K562 (cell line): ENCODE results near the gene GABRB1. TPM values are rescaled to one million over a fixed set of nuclear protein-coding genes. Genes with fewer than 3 reads are reported as not detected.

Experiments used
- ATAC-seq: fragments of 200-7000 bp; cut with Tn5 transposase; 3 replicates; pipeline ENCODE4 v1.9.1; 2020; ENCODE audit warnings: moderate library complexity
- BruUV-seq: library from RNA; stranded (reverse); fragments of 400-500 nt; replicated peaks from 2 replicates; lab custom pipeline; 2021; lab: Mats Ljungman, UMichigan
- CTCF ChIA-PET: fragments of 300-600 bp; formaldehyde crosslinking; extraction: SDS; loops from one replicate; lab custom pipeline; 2021; ENCODE audit warnings: low intra/inter-chr PET ratio; lab: Yijun Ruan, JAX
- POLR2A ChIA-PET: fragments of 300-600, 350-650 bp; sonication (Branson Sonifier 250); formaldehyde crosslinking; extraction: SDS; loops from one replicate; lab custom pipeline; 2021; ENCODE audit warnings: antibody characterized with exemption, inconsistent platforms; lab: Yijun Ruan, JAX
- DNase-seq, 4 experiments: peaks; one replicate each; pipeline versions ENCODE4 v3.0.0 to v3.0.0-alpha.2; 2011 to 2018; ENCODE audit warnings: low spot score in 3 of 4, mixed read lengths in 3 of 4; ENCODE audit errors: extremely low read depth in 1 of 4
- FAIRE-seq: peaks from 2 replicates; lab custom pipeline; 2011; peaks lifted over from hg19 to GRCh38; lab: Jason Lieb, UNC
- H2AFZ ChIP-seq: 2 replicates; pipeline ENCODE4 v1.6.0; 2011; ENCODE audit warnings: low read depth, low read length, control low read depth, inconsistent platforms
- H3K27ac ChIP-seq: fragments of 200-600 bp; 3 replicates; pipeline ENCODE4 v1.8.0; 2011; ENCODE audit warnings: low read depth, mild to moderate bottlenecking, control low read depth, inconsistent platforms, low read length, moderate library complexity, mixed read lengths; ENCODE audit errors: extremely low read depth
- H3K27me3 ChIP-seq, 2 experiments: fragments of 300-600 bp in 1 of 2; 2 replicates in 1 of 2; 3 replicates in 1 of 2; pipeline versions ENCODE4 v1.6.0 to v1.8.0; 2011; ENCODE audit warnings: inconsistent platforms in 2 of 2, low read length in 2 of 2, mild to moderate bottlenecking in 1 of 2, mixed read lengths in 1 of 2, moderate library complexity in 1 of 2; ENCODE audit not compliant: control insufficient read depth in 2 of 2, insufficient read depth in 2 of 2
- H3K36me3 ChIP-seq: fragments of 300-600 bp; 3 replicates; pipeline ENCODE4 v1.8.0; 2011; ENCODE audit warnings: mild to moderate bottlenecking, low read length, inconsistent platforms; ENCODE audit not compliant: control insufficient read depth, insufficient read depth
- H3K4me1 ChIP-seq, 2 experiments: fragments of 200-600 bp in 1 of 2; replicated peaks in 1 of 2; 2 replicates in 1 of 2; 3 replicates in 1 of 2; pipeline versions ENCODE4 v1.5.1 to v1.8.0; 2011; ENCODE audit warnings: inconsistent platforms in 2 of 2, low read length in 2 of 2, mild to moderate bottlenecking in 1 of 2, mixed read lengths in 1 of 2, moderate library complexity in 1 of 2; ENCODE audit not compliant: control insufficient read depth in 2 of 2, insufficient read depth in 2 of 2
- H3K4me2 ChIP-seq: 2 replicates; pipeline ENCODE4 v1.6.1; 2011; ENCODE audit warnings: low read length, control low read depth, inconsistent platforms, mixed read lengths; ENCODE audit not compliant: insufficient read depth
- H3K4me3 ChIP-seq: fragments of 200-600 bp; sonication (generic), shearing (Covaris generic); 2 replicates; pipeline ENCODE4 v1.5.1; 2016; ENCODE audit warnings: control low read depth, inconsistent platforms
- H3K79me2 ChIP-seq: fragments of 200-600 bp; 3 replicates; pipeline ENCODE4 v1.8.0; 2011; ENCODE audit warnings: low read length, inconsistent platforms; ENCODE audit not compliant: control insufficient read depth, insufficient read depth
- H3K9ac ChIP-seq, 2 experiments: 2 replicates each; pipeline versions ENCODE4 v1.6.0 to v1.6.1; 2011; ENCODE audit warnings: low read depth in 2 of 2, low read length in 2 of 2, control low read depth in 1 of 2, inconsistent platforms in 1 of 2, mild to moderate bottlenecking in 1 of 2, mixed read lengths in 1 of 2; ENCODE audit not compliant: insufficient read depth in 1 of 2
- H3K9me1 ChIP-seq: one replicate; pipeline ENCODE4 v1.6.0; 2011; ENCODE audit warnings: inconsistent platforms, mild to moderate bottlenecking, low read length, moderate library complexity; ENCODE audit not compliant: control insufficient read depth, insufficient read depth
- H3K9me3 ChIP-seq: replicated peaks from 2 replicates; pipeline ENCODE4 v1.5.1; 2011; ENCODE audit warnings: low read depth, low read length, inconsistent platforms; ENCODE audit not compliant: control insufficient read depth, insufficient read depth
- H4K20me1 ChIP-seq: replicated peaks from 2 replicates; pipeline ENCODE4 v1.6.1; 2011; ENCODE audit warnings: low read length, inconsistent platforms, mixed read lengths; ENCODE audit not compliant: control insufficient read depth, insufficient read depth
- FOSL1 ChIP-seq: fragments of 200-800 bp; sonication (Bioruptor generic); conservative IDR thresholded peaks from 2 replicates; pipeline ENCODE4 v1.6.1; 2016; ENCODE audit warnings: missing genetic modification characterization, missing compliant biosample characterization
- ZBTB11 ChIP-seq, 3 experiments: fragments of 200-800 bp in 1 of 3; fragments of 250-450 bp in 1 of 3; fragments of 450-650 bp in 1 of 3; sonication (Bioruptor Pico) in 1 of 3; sonication (Bioruptor generic) in 1 of 3; formaldehyde crosslinking in 1 of 3; IDR thresholded peaks; 2 replicates each; pipeline versions ENCODE4 v1.6.1 to v1.8.0; 2016 to 2022; ENCODE audit warnings: mild to moderate bottlenecking in 2 of 3, missing genetic modification characterization in 2 of 3, missing compliant biosample characterization in 1 of 3, moderate library complexity in 1 of 3
- ZNF165 ChIP-seq: fragments of 250-450 bp; sonication (Bioruptor Pico); IDR thresholded peaks from 2 replicates; pipeline ENCODE4 v1.4.0; 2020; ENCODE audit warnings: borderline replicate concordance
- WGBS: fragments of 100-300 bp; shearing (Covaris generic); methylation state at CpG from one replicate; pipeline ENCODE4 v1.1.6; 2016; ENCODE audit warnings: low coverage, mixed read lengths; ENCODE audit not compliant: insufficient coverage; ENCODE audit errors: missing lambda C conversion rate; 5-methylcytosine and 5-hydroxymethylcytosine counted together
- in situ Hi-C: fragments of 300-500 bp; cut with MboI; formaldehyde crosslinking; loops from 4 replicates; pipeline ENCODE4 v1.15.0; 2018; ENCODE audit warnings: inconsistent platforms, mixed read lengths
- intact Hi-C: fragments of 100-400 bp; cut with micrococcal nuclease; formaldehyde crosslinking; loops from 2 replicates; pipeline ENCODE4 v1.14.2; 2022
- polyA plus RNA-seq, 8 experiments: library from polyadenylated mRNA; depleted of rRNA in 4 of 8; stranded (reverse) in 5 of 8; unstranded in 3 of 8; fragments of >200 nt; fragmentation: Nextera tagmentation in 2 of 8; fragmentation: Illumina TruSeq in 1 of 8; extraction: Ambion mirVana in 2 of 8; extraction: Trizol in 1 of 8; gene quantifications; 2 replicates each; pipeline versions ENCODE4 v1.2.1 to v1.2.3, GENCODE V29; 2011 to 2014; ENCODE audit warnings: inconsistent platforms in 1 of 8, missing spikeins in 1 of 8
- total RNA-seq, 7 experiments: library from RNA; depleted of rRNA in 6 of 7; stranded (reverse); fragments of >200 nt in 6 of 7; fragmentation: Illumina TruSeq in 2 of 7; extraction: Trizol in 2 of 7; gene quantifications; 2 replicates each; pipeline versions ENCODE4 v1.2.1 to v1.2.3, GENCODE V29; 2011 to 2021; ENCODE audit warnings: low replicate concordance in 1 of 7

Gene GABRB1
- total and polyA plus RNA-seq, 9 of the 15 experiments (the other 6 are each of a cell fraction or from before 2014, with no cell fraction given) = not detected

- no peak for FAIRE-seq
- no peak for ATAC-seq
- no TSS peak for BruUV-seq
- no peaks in the 10 kb centered on the region for H3K36me3 ChIP-seq
- H3K9ac ChIP-seq = no peak overlapping the region
- TF ChIP-seq ZNF165 (no peak), ZBTB11 (CRISPR knock-in tag; IDR thresholded peaks at IDR 0.05) (no peak), FOSL1 (tag) (no peak)
- H3K9me1 ChIP-seq = no peaks in the 10 kb centered on the region
- H4K20me1 ChIP-seq = no peaks in the 10 kb centered on the region
- CTCF ChIA-PET = no interaction called here
- no peak overlapping the region for H3K4me2 ChIP-seq
- POLR2A ChIA-PET = no interaction called here
- in situ Hi-C loops = no loop called here
- H3K4me3 ChIP-seq = no peak overlapping the region
- H3K27me3 ChIP-seq = no peaks in the 10 kb centered on the region
- WGBS = 0% methylated on average over 1 of the region's 1 CpG
- no peak overlapping the region for H2AFZ ChIP-seq
- DNase-seq = no peak
- intact Hi-C loops = no loop called here
- no peak overlapping the region for H3K27ac ChIP-seq
- no peaks in the 10 kb centered on the region for H3K79me2 ChIP-seq
- no peaks in the 10 kb centered on the region for H3K4me1 ChIP-seq
- 0 out of 2 replicates have a peak, but pooled peaks cover 2% of the 10 kb centered on the region for H3K9me3 ChIP-seq
Measured at GRCh38 chr4:47106561-47106960, 75.2 kb downstream of the GABRB1 start.
